ENCODE data around the gene ADAM10. TPM values are rescaled to one million over a fixed set of nuclear protein-coding genes. Genes with fewer than 3 reads are reported as not detected.

ADAM10 gene
- total and polyA plus RNA-seq, 11 donors, result 8.4 to 128 (median 67.0) TPM

GRCh38 chr15:58764468-58764867 is 15.0 kb upstream of the ADAM10 start:
- no peak overlapping the region for H3K27ac ChIP-seq
- H3K9me3 ChIP-seq, result peaks cover 0 to 16% (median 3%) of the 10 kb centered on the region in 12 donors
- H3K36me3 ChIP-seq, result no peaks in the 10 kb centered on the region
- H3K4me1 ChIP-seq, result peaks cover 0 to under 1% (median 0%) of the 10 kb centered on the region in 12 donors
- H3K4me3 ChIP-seq, result no peak overlapping the region
- 92 to 96% (median 94%) methylated on average over 5 of the region's 5 CpGs for WGBS, 4 donors
- no peaks in the 10 kb centered on the region for H3K27me3 ChIP-seq
- ATAC-seq (no peak), DNase-seq (no peak)
- intact Hi-C loops (cut with DNase I), result no loop called here
- no peak for TF ChIP-seq CTCF (IDR thresholded peaks at IDR 0.05)
- TF ChIP-seq POLR2A (IDR thresholded peaks at IDR 0.05), result no peak

GRCh38 chr15:58762731-58763130 is 13.2 kb upstream of the ADAM10 start:
- H3K36me3 ChIP-seq, result no peaks in the 10 kb centered on the region
- no peaks in the 10 kb centered on the region for H3K27me3 ChIP-seq
- no peak overlapping the region for H3K27ac ChIP-seq
- no peak for TF ChIP-seq CTCF (IDR thresholded peaks at IDR 0.05)
- no peak for ATAC-seq
- H3K4me1 ChIP-seq, result no peaks in the 10 kb centered on the region
- H3K4me3 ChIP-seq, result no peak overlapping the region
- H3K9me3 ChIP-seq, result peaks cover 0 to 16% (median 3%) of the 10 kb centered on the region in 12 donors
- WGBS, 4 donors, result 90 to 100% (median 100%) methylated on average over 1 of the region's 1 CpG
- intact Hi-C loops (cut with DNase I), result no loop called here
- no peak for DNase-seq

- H3K9me3 ChIP-seq, result peaks cover 0 to 16% (median 3%) of the 10 kb centered on the region in 12 donors
- intact Hi-C loops (cut with DNase I), result no loop called here
- no peaks in the 10 kb centered on the region for H3K27me3 ChIP-seq
Measured at GRCh38 chr15:58762285-58762684, 12.8 kb upstream of the ADAM10 start.

GRCh38 chr15:58761010-58761388 is 11.5 kb upstream of the ADAM10 start:
- no peaks in the 10 kb centered on the region for H3K36me3 ChIP-seq
- DNase-seq, result no peak
- no peak overlapping the region for H3K4me3 ChIP-seq
- H3K27me3 ChIP-seq, result no peaks in the 10 kb centered on the region
- no peak overlapping the region for H3K27ac ChIP-seq
- TF ChIP-seq CTCF (IDR thresholded peaks at IDR 0.05) (no peak), POLR2A (IDR thresholded peaks at IDR 0.05) (no peak)
- no peaks in the 10 kb centered on the region for H3K4me1 ChIP-seq
- intact Hi-C loops (cut with DNase I), result no loop called here
- 83 to 100% (median 95%) methylated on average over 1 of the region's 1 CpG for WGBS, 4 donors
- no peak for ATAC-seq
- peaks cover 0 to 16% (median 3%) of the 10 kb centered on the region in 12 donors for H3K9me3 ChIP-seq

More at GRCh38 chr15:58762285-58762684, 12.8 kb upstream of the ADAM10 start:
- Histone ChIP-seq H3K36me3 (no peaks in the 10 kb centered on the region), H3K27ac (no peak overlapping the region), H3K4me1 (no peaks in the 10 kb centered on the region), H3K4me3 (no peak overlapping the region)
- ATAC-seq (no peak), DNase-seq (no peak)
- TF ChIP-seq POLR2A (IDR thresholded peaks at IDR 0.05) (no peak), CTCF (IDR thresholded peaks at IDR 0.05) (no peak)
